ENCODE results near the gene AGAP2. TPM values are rescaled to one million over a fixed set of nuclear protein-coding genes. Genes with fewer than 3 reads are reported as not detected.

Gene AGAP2
- total RNA-seq, 2 experiments from 2014 or later, result 21.0 to 21.2 TPM

Small RNAs within 50 kb of the gene (microRNA-seq; reads per million reads assigned to microRNA genes)
- not detected for gene MIR6759 (ENCODE audit: borderline microRNAs expressed, borderline replicate concordance)

Other genes with a start within 250 kb of the AGAP2 start
- gene DDIT3, start 218.2 kb downstream of the AGAP2 start, total RNA-seq, result 100 to 1,000 TPM; 145 TPM
- 10 to 100 TPM; 72.4 to 74.7 TPM for gene MBD6, start 215.9 kb downstream of the AGAP2 start, total RNA-seq
- gene DCTN2, start 191.6 kb downstream of the AGAP2 start, total RNA-seq, result 10 to 100 TPM; 39.6 TPM
- under 1 TPM; 0.39 to 0.47 TPM for gene KIF5A, start 188.7 kb downstream of the AGAP2 start, total RNA-seq
- 10 to 100 TPM; 15.1 to 17.3 TPM for gene PIP4K2C, start 147.6 kb downstream of the AGAP2 start, total RNA-seq
- gene DTX3, start 133.9 kb downstream of the AGAP2 start, total RNA-seq, result 10 to 100 TPM; 28.6 to 29.4 TPM
- under 1 TPM; 0.25 to 0.27 TPM for gene ARHGEF25, start 127.3 kb downstream of the AGAP2 start, total RNA-seq
- gene B4GALNT1, start 105.5 kb downstream of the AGAP2 start, total RNA-seq, result not detected
- 100 to 1,000 TPM; 108 to 112 TPM for gene OS9, start 44.6 kb downstream of the AGAP2 start, total RNA-seq
- 10 to 100 TPM; 10.3 to 10.7 TPM for gene TSPAN31, start 6.3 kb upstream of the AGAP2 start, total RNA-seq
- 10 to 100 TPM in 1 of 2 experiments, 1 to 10 TPM in 1; 8.7 to 10.8 TPM for gene CDK4, start 13.6 kb upstream of the AGAP2 start, total RNA-seq
- gene MARCHF9, start 16.4 kb upstream of the AGAP2 start, total RNA-seq, result 10 to 100 TPM; 39.9 to 40.8 TPM
- gene CYP27B1, start 28.3 kb upstream of the AGAP2 start, total RNA-seq, result 1 to 10 TPM; 1.0 to 1.4 TPM
- 10 to 100 TPM in 1 of 2 experiments, 1 to 10 TPM in 1; 9.3 to 12.0 TPM for gene METTL1, start 33.4 kb upstream of the AGAP2 start, total RNA-seq
- gene EEF1AKMT3, start 33.9 kb upstream of the AGAP2 start, total RNA-seq, result 1 to 10 TPM; 1.1 to 1.4 TPM
- gene TSFM, start 44.0 kb upstream of the AGAP2 start, total RNA-seq, result 10 to 100 TPM; 25.8 to 26.9 TPM
- 1 to 10 TPM in 1 of 2 experiments, under 1 TPM in 1; 0.60 to 1.2 TPM for gene AVIL, start 80.0 kb upstream of the AGAP2 start, total RNA-seq
- gene CTDSP2, start 108.0 kb upstream of the AGAP2 start, total RNA-seq, result 10 to 100 TPM; 86.2 to 86.4 TPM
- 1 to 10 TPM; 5.3 to 5.6 TPM for gene ATP23, start 202.8 kb upstream of the AGAP2 start, total RNA-seq

All from CD4-positive, alpha-beta T cell (primary cell).